Measurements from ENCODE around the gene ST6GALNAC5.

DNA sequence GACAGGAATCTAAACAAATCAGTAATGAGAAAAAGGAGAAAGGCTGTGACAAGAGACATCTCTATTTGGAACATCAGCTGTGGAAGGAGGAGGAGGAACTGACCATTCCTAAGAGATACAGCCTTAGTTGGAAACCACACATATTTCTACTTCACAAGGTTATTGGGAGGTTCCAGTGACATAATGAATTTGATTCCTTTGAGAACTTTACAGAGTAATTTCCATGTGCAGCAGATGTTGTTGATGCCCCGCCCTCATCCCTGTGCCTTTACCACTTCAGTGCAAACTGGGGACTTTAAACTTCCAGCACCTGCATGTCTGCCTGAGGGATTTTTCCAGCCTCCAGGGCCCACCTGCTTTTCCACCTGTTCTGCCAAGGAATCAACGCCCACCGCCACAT, 9.3 kb upstream of the ST6GALNAC5 start:
- TF ChIP-seq, protein P1, sequence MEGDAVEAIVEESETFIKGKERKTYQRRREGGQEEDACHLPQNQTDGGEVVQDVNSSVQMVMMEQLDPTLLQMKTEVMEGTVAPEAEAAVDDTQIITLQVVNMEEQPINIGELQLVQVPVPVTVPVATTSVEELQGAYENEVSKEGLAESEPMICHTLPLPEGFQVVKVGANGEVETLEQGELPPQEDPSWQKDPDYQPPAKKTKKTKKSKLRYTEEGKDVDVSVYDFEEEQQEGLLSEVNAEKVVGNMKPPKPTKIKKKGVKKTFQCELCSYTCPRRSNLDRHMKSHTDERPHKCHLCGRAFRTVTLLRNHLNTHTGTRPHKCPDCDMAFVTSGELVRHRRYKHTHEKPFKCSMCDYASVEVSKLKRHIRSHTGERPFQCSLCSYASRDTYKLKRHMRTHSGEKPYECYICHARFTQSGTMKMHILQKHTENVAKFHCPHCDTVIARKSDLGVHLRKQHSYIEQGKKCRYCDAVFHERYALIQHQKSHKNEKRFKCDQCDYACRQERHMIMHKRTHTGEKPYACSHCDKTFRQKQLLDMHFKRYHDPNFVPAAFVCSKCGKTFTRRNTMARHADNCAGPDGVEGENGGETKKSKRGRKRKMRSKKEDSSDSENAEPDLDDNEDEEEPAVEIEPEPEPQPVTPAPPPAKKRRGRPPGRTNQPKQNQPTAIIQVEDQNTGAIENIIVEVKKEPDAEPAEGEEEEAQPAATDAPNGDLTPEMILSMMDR (conservative IDR thresholded peaks at IDR 0.05; ENCODE audit: low read depth in 2 of 2): no peak
- TF ChIP-seq EZH2phosphoT487 (IDR thresholded peaks at IDR 0.05; ENCODE audit: unreplicated experiment): no peak
- TF ChIP-seq EZH2 (IDR thresholded peaks at IDR 0.05; ENCODE audit: low read depth, unreplicated experiment): no peak
- TF ChIP-seq POLR2AphosphoS5 (IDR thresholded peaks at IDR 0.05; ENCODE audit: low read depth): no peak
- TF ChIP-seq, protein P2, sequence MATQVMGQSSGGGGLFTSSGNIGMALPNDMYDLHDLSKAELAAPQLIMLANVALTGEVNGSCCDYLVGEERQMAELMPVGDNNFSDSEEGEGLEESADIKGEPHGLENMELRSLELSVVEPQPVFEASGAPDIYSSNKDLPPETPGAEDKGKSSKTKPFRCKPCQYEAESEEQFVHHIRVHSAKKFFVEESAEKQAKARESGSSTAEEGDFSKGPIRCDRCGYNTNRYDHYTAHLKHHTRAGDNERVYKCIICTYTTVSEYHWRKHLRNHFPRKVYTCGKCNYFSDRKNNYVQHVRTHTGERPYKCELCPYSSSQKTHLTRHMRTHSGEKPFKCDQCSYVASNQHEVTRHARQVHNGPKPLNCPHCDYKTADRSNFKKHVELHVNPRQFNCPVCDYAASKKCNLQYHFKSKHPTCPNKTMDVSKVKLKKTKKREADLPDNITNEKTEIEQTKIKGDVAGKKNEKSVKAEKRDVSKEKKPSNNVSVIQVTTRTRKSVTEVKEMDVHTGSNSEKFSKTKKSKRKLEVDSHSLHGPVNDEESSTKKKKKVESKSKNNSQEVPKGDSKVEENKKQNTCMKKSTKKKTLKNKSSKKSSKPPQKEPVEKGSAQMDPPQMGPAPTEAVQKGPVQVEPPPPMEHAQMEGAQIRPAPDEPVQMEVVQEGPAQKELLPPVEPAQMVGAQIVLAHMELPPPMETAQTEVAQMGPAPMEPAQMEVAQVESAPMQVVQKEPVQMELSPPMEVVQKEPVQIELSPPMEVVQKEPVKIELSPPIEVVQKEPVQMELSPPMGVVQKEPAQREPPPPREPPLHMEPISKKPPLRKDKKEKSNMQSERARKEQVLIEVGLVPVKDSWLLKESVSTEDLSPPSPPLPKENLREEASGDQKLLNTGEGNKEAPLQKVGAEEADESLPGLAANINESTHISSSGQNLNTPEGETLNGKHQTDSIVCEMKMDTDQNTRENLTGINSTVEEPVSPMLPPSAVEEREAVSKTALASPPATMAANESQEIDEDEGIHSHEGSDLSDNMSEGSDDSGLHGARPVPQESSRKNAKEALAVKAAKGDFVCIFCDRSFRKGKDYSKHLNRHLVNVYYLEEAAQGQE (IDR thresholded peaks at IDR 0.05; ENCODE audit: unreplicated experiment): no peak
- TF ChIP-seq CREB1 (CRISPR knock-in tag; IDR thresholded peaks at IDR 0.05; ENCODE audit: low read depth): no peak
